ENCODE measurements around the gene FABP1.

DNA sequence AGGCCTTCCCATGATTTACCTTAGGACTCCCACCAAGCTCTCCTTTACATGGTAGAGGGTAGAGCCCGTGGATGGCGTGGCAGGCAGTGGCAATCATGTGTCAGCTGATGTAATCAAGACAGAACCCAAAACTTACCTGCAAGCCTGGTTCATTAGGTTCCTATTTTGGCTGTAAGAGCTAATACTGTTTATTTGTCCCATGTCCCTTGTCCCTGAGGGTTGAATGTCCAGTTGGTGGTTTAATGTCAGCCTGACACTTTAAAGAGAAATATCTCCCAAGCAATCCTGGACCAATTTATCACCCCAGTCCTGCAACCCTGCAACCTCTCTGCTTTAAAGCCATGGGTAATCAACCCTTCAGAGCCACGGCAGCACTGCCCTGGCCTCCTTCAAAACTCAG, 6.0 kb upstream of the FABP1 start:
- TF ChIP-seq, protein P1, sequence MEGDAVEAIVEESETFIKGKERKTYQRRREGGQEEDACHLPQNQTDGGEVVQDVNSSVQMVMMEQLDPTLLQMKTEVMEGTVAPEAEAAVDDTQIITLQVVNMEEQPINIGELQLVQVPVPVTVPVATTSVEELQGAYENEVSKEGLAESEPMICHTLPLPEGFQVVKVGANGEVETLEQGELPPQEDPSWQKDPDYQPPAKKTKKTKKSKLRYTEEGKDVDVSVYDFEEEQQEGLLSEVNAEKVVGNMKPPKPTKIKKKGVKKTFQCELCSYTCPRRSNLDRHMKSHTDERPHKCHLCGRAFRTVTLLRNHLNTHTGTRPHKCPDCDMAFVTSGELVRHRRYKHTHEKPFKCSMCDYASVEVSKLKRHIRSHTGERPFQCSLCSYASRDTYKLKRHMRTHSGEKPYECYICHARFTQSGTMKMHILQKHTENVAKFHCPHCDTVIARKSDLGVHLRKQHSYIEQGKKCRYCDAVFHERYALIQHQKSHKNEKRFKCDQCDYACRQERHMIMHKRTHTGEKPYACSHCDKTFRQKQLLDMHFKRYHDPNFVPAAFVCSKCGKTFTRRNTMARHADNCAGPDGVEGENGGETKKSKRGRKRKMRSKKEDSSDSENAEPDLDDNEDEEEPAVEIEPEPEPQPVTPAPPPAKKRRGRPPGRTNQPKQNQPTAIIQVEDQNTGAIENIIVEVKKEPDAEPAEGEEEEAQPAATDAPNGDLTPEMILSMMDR (conservative IDR thresholded peaks at IDR 0.05 in 1 of 2, IDR thresholded peaks at IDR 0.05 in 1 of 2; ENCODE audit: low read depth in 1 of 2, low read length in 2 of 2) = no peak
- TF ChIP-seq EZH2 (IDR thresholded peaks at IDR 0.05; ENCODE audit: low read length, missing control alignments) = no peak

Data from fibroblast of lung (primary cell).